ENCODE measurements around the gene NID1. TPM values are rescaled to one million over a fixed set of nuclear protein-coding genes. Genes with fewer than 3 reads are reported as not detected.
"Not testable (repeated sequence)": the region's sequence is repeated elsewhere in the genome, so short reads cannot be mapped to it uniquely, and the experiment has no call there.

NID1 gene
- total RNA-seq, 1 experiment from 2014 or later = 0.32 TPM

DNA sequence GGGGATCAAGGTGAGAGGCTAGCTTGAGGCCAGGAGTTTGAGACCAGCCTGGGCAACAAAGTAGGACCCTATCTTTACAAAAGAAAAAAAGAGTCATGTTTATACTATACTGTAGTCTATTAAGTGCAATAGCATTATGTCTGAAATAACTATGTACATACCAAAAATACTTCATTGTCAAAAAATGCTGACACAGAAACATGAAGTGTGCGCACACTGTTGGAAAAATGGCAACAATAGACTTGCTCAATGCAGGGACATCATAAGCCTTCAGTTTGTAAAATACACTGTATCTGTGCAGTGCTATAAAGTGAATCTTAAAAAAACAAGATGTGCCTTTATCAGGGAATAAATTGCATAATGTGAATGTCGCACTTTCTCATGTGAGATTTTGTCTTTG, 14.1 kb upstream of the NID1 start (continued):
- TF ChIP-seq EZH2phosphoT487 (IDR thresholded peaks at IDR 0.05; ENCODE audit: borderline replicate concordance) (no peak), ATF3 (IDR thresholded peaks at IDR 0.05) (no peak), SIN3A (IDR thresholded peaks at IDR 0.05; ENCODE audit: low read depth) (no peak), TCF7L2 (IDR thresholded peaks at IDR 0.05; ENCODE audit: borderline replicate concordance, extremely low read depth, insufficient read depth, insufficient read length) (no peak), ZFX (IDR thresholded peaks at IDR 0.05) (no peak), EGR1 (IDR thresholded peaks at IDR 0.05; ENCODE audit: low read depth) (no peak)
- TF ChIP-seq, protein P1, sequence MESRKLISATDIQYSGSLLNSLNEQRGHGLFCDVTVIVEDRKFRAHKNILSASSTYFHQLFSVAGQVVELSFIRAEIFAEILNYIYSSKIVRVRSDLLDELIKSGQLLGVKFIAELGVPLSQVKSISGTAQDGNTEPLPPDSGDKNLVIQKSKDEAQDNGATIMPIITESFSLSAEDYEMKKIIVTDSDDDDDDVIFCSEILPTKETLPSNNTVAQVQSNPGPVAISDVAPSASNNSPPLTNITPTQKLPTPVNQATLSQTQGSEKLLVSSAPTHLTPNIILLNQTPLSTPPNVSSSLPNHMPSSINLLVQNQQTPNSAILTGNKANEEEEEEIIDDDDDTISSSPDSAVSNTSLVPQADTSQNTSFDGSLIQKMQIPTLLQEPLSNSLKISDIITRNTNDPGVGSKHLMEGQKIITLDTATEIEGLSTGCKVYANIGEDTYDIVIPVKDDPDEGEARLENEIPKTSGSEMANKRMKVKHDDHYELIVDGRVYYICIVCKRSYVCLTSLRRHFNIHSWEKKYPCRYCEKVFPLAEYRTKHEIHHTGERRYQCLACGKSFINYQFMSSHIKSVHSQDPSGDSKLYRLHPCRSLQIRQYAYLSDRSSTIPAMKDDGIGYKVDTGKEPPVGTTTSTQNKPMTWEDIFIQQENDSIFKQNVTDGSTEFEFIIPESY (IDR thresholded peaks at IDR 0.05; ENCODE audit: extremely low read depth, insufficient replicate concordance, low read length) = no peak

DNA sequence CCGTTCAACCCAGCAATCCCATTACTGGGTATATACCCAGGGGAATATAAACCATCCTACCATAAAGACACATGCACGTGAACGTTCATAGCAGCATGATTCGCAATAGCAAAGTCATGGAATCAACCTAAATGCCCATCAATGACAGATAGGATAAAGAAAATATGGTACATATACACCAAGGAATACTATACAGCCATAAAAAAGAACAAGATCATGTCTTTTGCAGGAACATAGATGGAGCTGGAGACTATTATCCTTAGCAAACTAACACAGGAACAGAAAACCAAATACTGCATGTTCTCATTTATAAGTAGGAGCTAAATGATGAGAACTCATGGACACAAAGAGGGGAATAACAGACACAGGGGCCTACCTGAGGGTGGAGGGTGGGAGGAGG, 13.2 kb upstream of the NID1 start:
- RAD21 ChIA-PET (ENCODE audit: low non-redundant PET in 1 of 2, low total read pairs in 2 of 2, uncharacterized antibody in 2 of 2, unreplicated experiment in 2 of 2); H3K36me3 ChIP-seq (ENCODE audit: control insufficient read depth in 1 of 2, insufficient read depth in 2 of 2, low read length in 2 of 2); H3K79me2 ChIP-seq (ENCODE audit: insufficient read depth, low read length); H2AFZ ChIP-seq (ENCODE audit: low read depth, low read length, poor library complexity, severe bottlenecking); H3K9me3 ChIP-seq (ENCODE audit: control insufficient read depth in 1 of 2, insufficient read depth in 1 of 2, low read depth in 1 of 2, low read length in 2 of 2); POLR2A ChIA-PET; ATAC-seq; H3K4me2 ChIP-seq (ENCODE audit: low read length); CTCF ChIA-PET; H3K27me3 ChIP-seq (ENCODE audit: insufficient read depth, low read length); H4K20me1 ChIP-seq (ENCODE audit: insufficient read depth); DNase-seq (ENCODE audit: low read depth, low spot score); intact Hi-C loops (cut with micrococcal nuclease); H3K9me2 ChIP-seq (ENCODE audit: insufficient read depth); H3K4me3 ChIP-seq (replicated peaks in 1 of 2; ENCODE audit: low read depth in 1 of 2, low read length in 2 of 2); H3K9ac ChIP-seq (ENCODE audit: low read length); BruUV-seq (replicated peaks); H3K27ac ChIP-seq (ENCODE audit: low read depth, low read length); H3K4me1 ChIP-seq (ENCODE audit: control insufficient read depth in 1 of 2, insufficient read depth in 2 of 2, low read length in 2 of 2): not testable (repeated sequence)

Measured in HCT116 (cell line).